HL-60 (cell line): ENCODE measurements around the gene CLCA1.

Experiments used
- DNase-seq, 2 experiments: peaks; one replicate each; pipeline ENCODE4 v3.0.0-alpha.2; 2010 to 2020; ENCODE audit warnings: low read depth in 1 of 2, low spot score in 1 of 2
- H3K27ac ChIP-seq: fragments of 250-450 bp; sonication (Bioruptor Pico); replicated peaks from 2 replicates; pipeline ENCODE4 v1.5.1; 2020; ENCODE audit warnings: mild to moderate bottlenecking, moderate library complexity
- H3K27me3 ChIP-seq: fragments of 250-450 bp; sonication (Bioruptor Pico); 2 replicates; pipeline ENCODE4 v1.5.1; 2021; ENCODE audit warnings: mild to moderate bottlenecking, moderate library complexity; ENCODE audit not compliant: insufficient read depth, poor library complexity, severe bottlenecking
- H3K4me3 ChIP-seq: replicated peaks from 2 replicates; pipeline ENCODE4 v1.5.1; 2011; ENCODE audit warnings: mild to moderate bottlenecking, control low read depth, low read length; ENCODE audit not compliant: insufficient read depth
- GABPA ChIP-seq: IDR thresholded peaks from 2 replicates; pipeline ENCODE4 v1.6.1; 2012; ENCODE audit warnings: low read depth
- POLR2AphosphoS5 ChIP-seq: IDR thresholded peaks from 2 replicates; pipeline ENCODE4 v1.6.1; 2012; ENCODE audit warnings: low read depth
- SPI1 ChIP-seq: IDR thresholded peaks from 2 replicates; pipeline ENCODE4 v1.6.1; 2012; ENCODE audit warnings: low read depth, mild to moderate bottlenecking, borderline replicate concordance
- TF ChIP-seq, protein P1 (sequence below): IDR thresholded peaks from 2 replicates; pipeline ENCODE4 v1.6.1; 2012; ENCODE audit warnings: low read depth; ENCODE audit not compliant: insufficient replicate concordance
- TF ChIP-seq, protein P2 (sequence below): IDR thresholded peaks from one replicate; pipeline ENCODE4 v1.5.1; 2011; ENCODE audit warnings: low read length, control low read depth, inconsistent platforms; ENCODE audit not compliant: insufficient read depth

CLCA1 gene

GRCh38 chr1:86516335-86516734 is 47.6 kb downstream of the CLCA1 start:
- H3K27me3 ChIP-seq, result no peaks in the 10 kb centered on the region
- H3K27ac ChIP-seq, result no peak overlapping the region
- no peak for DNase-seq
- TF ChIP-seq, protein P1, sequence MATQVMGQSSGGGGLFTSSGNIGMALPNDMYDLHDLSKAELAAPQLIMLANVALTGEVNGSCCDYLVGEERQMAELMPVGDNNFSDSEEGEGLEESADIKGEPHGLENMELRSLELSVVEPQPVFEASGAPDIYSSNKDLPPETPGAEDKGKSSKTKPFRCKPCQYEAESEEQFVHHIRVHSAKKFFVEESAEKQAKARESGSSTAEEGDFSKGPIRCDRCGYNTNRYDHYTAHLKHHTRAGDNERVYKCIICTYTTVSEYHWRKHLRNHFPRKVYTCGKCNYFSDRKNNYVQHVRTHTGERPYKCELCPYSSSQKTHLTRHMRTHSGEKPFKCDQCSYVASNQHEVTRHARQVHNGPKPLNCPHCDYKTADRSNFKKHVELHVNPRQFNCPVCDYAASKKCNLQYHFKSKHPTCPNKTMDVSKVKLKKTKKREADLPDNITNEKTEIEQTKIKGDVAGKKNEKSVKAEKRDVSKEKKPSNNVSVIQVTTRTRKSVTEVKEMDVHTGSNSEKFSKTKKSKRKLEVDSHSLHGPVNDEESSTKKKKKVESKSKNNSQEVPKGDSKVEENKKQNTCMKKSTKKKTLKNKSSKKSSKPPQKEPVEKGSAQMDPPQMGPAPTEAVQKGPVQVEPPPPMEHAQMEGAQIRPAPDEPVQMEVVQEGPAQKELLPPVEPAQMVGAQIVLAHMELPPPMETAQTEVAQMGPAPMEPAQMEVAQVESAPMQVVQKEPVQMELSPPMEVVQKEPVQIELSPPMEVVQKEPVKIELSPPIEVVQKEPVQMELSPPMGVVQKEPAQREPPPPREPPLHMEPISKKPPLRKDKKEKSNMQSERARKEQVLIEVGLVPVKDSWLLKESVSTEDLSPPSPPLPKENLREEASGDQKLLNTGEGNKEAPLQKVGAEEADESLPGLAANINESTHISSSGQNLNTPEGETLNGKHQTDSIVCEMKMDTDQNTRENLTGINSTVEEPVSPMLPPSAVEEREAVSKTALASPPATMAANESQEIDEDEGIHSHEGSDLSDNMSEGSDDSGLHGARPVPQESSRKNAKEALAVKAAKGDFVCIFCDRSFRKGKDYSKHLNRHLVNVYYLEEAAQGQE, result no peak
- TF ChIP-seq GABPA, result no peak
- H3K4me3 ChIP-seq, result no peak overlapping the region

DNA sequence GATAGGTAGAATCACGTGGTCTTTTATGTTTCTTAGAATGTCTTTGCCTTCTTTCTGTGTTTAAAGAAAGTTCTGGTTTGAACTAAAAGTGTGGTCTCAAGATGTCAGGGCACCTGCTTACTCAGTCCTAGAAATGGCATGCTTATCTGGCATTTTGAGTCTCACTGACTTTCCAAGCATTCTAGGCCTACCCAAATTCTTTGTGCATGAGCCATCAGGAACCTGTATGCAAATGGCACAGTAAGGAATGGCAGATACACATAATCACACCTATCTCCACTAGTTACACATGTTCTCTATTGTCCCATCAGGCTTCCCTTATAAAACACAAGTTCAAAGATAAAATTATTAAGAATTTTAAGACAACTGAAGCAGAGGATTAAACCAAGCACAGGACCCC is 48.6 kb downstream of the CLCA1 start:
- TF ChIP-seq, protein P1, result no peak
- TF ChIP-seq SPI1, result no peak
- TF ChIP-seq, protein P2, sequence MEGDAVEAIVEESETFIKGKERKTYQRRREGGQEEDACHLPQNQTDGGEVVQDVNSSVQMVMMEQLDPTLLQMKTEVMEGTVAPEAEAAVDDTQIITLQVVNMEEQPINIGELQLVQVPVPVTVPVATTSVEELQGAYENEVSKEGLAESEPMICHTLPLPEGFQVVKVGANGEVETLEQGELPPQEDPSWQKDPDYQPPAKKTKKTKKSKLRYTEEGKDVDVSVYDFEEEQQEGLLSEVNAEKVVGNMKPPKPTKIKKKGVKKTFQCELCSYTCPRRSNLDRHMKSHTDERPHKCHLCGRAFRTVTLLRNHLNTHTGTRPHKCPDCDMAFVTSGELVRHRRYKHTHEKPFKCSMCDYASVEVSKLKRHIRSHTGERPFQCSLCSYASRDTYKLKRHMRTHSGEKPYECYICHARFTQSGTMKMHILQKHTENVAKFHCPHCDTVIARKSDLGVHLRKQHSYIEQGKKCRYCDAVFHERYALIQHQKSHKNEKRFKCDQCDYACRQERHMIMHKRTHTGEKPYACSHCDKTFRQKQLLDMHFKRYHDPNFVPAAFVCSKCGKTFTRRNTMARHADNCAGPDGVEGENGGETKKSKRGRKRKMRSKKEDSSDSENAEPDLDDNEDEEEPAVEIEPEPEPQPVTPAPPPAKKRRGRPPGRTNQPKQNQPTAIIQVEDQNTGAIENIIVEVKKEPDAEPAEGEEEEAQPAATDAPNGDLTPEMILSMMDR, result no peak
- no peak for TF ChIP-seq GABPA
- no peak for TF ChIP-seq POLR2AphosphoS5
- H3K27ac ChIP-seq, result no peak overlapping the region
- no peak overlapping the region for H3K4me3 ChIP-seq
- H3K27me3 ChIP-seq, result no peaks in the 10 kb centered on the region
- no peak for DNase-seq

- Histone ChIP-seq H3K27me3 (no peaks in the 10 kb centered on the region), H3K4me3 (no peak overlapping the region), H3K27ac (no peak overlapping the region)
- no peak for TF ChIP-seq SPI1
- no peak for TF ChIP-seq GABPA
- DNase-seq, result no peak
These were observed 52.2 kb downstream of the CLCA1 start for GRCh38 chr1:86520789-86521521.

- TF ChIP-seq SPI1 (no peak), POLR2AphosphoS5 (no peak), GABPA (no peak)
- TF ChIP-seq, protein P2, result no peak
- TF ChIP-seq, protein P1, result no peak
- Histone ChIP-seq H3K4me3 (no peak overlapping the region), H3K27me3 (no peaks in the 10 kb centered on the region), H3K27ac (no peak overlapping the region)
- DNase-seq, result no peak
These were observed 52.8 kb downstream of the CLCA1 start for GRCh38 chr1:86521522-86521891.
